BLaER1 (cell line): ENCODE results near the gene CHRD.

ENCODE experiments used
- H3K27ac ChIP-seq: shearing (Covaris generic); formaldehyde crosslinking; 2 replicates; pipeline ENCODE4 v1.8.1; 2022
- H3K27me3 ChIP-seq: shearing (Covaris generic); formaldehyde crosslinking; 2 replicates; pipeline ENCODE4 v1.8.1; 2022
- H3K36me3 ChIP-seq: shearing (Covaris generic); formaldehyde crosslinking; 2 replicates; pipeline ENCODE4 v1.8.1; 2022
- H3K4me1 ChIP-seq: shearing (Covaris generic); formaldehyde crosslinking; 2 replicates; pipeline ENCODE4 v1.8.1; 2022
- H3K4me2 ChIP-seq: shearing (Covaris generic); formaldehyde crosslinking; 2 replicates; pipeline ENCODE4 v1.8.1; 2022
- H3K4me3 ChIP-seq: shearing (Covaris generic); formaldehyde crosslinking; 2 replicates; pipeline ENCODE4 v1.8.1; 2022
- H3K9ac ChIP-seq: shearing (Covaris generic); formaldehyde crosslinking; 2 replicates; pipeline ENCODE4 v1.8.1; 2022
- H3K9me3 ChIP-seq: shearing (Covaris generic); formaldehyde crosslinking; 2 replicates; pipeline ENCODE4 v1.8.1; 2022
- H4K20me1 ChIP-seq: shearing (Covaris generic); formaldehyde crosslinking; 2 replicates; pipeline ENCODE4 v1.8.1; 2022
- Cebpa-rat ChIP-seq: shearing (Covaris generic); IDR thresholded peaks from 2 replicates; pipeline ENCODE4 v1.8.1; 2022

CHRD gene

DNA sequence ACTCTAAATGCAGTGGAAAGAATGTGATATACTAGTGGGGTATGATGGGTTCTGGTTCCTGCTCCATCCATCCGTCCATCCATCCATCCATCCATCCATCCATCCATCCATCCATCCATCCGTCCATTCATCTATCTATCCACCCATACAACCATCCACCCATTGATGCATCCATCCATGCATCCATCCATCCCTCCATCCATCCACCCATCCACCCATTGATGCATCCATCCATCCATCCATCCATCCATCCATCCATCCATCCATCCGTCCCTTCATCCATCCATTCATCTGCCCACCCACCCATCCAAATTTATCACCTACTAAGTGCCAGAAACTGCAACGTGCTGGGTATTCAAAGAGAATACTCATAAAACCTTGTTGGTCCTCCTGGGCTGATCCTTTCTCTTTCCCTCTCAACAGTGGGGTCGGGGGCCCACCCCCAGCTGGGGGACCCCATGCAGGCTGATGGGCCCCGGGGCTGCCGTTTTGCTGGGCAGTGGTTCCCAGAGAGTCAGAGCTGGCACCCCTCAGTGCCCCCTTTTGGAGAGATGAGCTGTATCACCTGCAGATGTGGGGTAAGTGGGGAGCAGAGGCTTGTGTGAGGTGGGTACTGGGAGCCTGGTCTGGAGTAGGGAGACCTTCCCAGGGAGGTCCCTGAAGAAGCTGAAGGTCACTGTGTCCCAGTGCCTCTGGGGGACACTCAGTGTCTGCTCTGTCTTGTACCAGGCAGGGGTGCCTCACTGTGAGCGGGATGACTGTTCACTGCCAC lies 8.5 kb downstream of the CHRD start:
- Histone ChIP-seq H3K4me1 (no peaks in the 10 kb centered on the region), H3K9ac (no peak overlapping the region), H4K20me1 (no peaks in the 10 kb centered on the region), H3K27me3 (peaks cover 2% of the 10 kb centered on the region), H3K4me3 (no peak overlapping the region), H3K9me3 (no peaks in the 10 kb centered on the region), H3K27ac (no peak overlapping the region), H3K4me2 (no peak overlapping the region), H3K36me3 (no peaks in the 10 kb centered on the region)
- TF ChIP-seq Cebpa-rat: no peak

DNA sequence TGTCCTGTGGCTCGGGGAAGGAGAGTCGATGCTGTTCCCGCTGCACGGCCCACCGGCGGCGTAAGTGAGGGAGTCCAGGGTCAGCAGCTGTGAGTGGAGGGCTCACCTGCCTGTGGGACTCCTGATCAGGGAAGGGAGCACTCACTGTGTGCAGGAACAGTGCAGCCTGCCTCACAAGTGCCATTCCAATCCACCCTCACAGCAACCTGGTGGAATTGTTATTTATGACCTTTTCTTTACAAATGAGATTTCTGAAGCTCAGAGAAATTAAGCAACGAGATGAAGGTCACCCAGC lies 9.0 kb downstream of the CHRD start:
- H3K4me2 ChIP-seq: no peak overlapping the region
- H3K27ac ChIP-seq: no peak overlapping the region
- H4K20me1 ChIP-seq: no peaks in the 10 kb centered on the region
- no peaks in the 10 kb centered on the region for H3K36me3 ChIP-seq
- TF ChIP-seq Cebpa-rat: no peak
- no peaks in the 10 kb centered on the region for H3K9me3 ChIP-seq
- H3K4me1 ChIP-seq: no peaks in the 10 kb centered on the region
- no peaks in the 10 kb centered on the region; the same call in 1 of the 2 replicates for H3K27me3 ChIP-seq
- no peak overlapping the region for H3K4me3 ChIP-seq
- no peak overlapping the region for H3K9ac ChIP-seq

DNA sequence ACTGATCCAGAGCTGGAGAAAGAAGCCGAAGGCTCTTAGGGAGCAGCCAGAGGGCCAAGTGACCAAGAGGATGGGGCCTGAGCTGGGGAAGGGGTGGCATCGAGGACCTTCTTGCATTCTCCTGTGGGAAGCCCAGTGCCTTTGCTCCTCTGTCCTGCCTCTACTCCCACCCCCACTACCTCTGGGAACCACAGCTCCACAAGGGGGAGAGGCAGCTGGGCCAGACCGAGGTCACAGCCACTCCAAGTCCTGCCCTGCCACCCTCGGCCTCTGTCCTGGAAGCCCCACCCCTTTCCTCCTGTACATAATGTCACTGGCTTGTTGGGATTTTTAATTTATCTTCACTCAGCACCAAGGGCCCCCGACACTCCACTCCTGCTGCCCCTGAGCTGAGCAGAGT lies 9.5 kb downstream of the CHRD start:
- H3K27ac ChIP-seq: no peak overlapping the region
- no peaks in the 10 kb centered on the region; the same call in 1 of the 2 replicates for H3K27me3 ChIP-seq
- no peaks in the 10 kb centered on the region for H3K36me3 ChIP-seq
- no peaks in the 10 kb centered on the region for H3K9me3 ChIP-seq
- no peaks in the 10 kb centered on the region for H4K20me1 ChIP-seq
- H3K4me2 ChIP-seq: no peak overlapping the region
- H3K9ac ChIP-seq: no peak overlapping the region
- no peak for TF ChIP-seq Cebpa-rat
- no peaks in the 10 kb centered on the region for H3K4me1 ChIP-seq
- no peak overlapping the region for H3K4me3 ChIP-seq

DNA sequence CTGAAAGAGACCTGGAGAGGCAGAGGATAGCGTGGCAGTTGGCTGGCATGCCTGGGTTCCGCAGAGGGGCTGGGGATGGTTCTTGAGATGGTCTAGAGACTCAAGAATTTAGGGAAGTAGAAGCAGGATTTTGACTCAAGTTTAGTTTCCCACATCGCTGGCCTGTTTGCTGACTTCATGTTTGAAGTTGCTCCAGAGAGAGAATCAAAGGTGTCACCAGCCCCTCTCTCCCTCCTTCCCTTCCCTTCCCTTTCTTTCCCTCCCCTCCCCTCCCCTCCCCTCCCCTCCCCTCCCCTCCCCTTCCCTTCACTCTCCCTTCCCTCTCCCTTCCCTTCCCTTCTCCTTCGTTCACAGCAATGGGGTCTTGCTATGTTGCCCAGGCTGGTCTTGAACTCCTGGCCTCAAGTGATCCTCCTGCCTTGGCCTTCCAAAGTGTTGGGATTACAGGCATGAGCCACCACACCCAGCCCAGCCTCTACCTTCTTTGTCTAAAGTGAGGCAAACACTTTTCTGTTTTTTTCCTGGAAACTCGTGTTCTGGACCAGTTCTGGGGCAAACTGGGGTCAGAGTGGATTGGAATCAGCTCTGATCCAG lies 10.2 kb downstream of the CHRD start:
- H3K9ac ChIP-seq: no peak overlapping the region
- no peaks in the 10 kb centered on the region for H3K9me3 ChIP-seq
- no peaks in the 10 kb centered on the region for H3K27me3 ChIP-seq
- H3K4me1 ChIP-seq: no peaks in the 10 kb centered on the region
- H4K20me1 ChIP-seq: no peaks in the 10 kb centered on the region
- no peaks in the 10 kb centered on the region for H3K36me3 ChIP-seq
- H3K27ac ChIP-seq: no peak overlapping the region
- H3K4me2 ChIP-seq: no peak overlapping the region
- no peak for TF ChIP-seq Cebpa-rat
- no peak overlapping the region for H3K4me3 ChIP-seq

DNA sequence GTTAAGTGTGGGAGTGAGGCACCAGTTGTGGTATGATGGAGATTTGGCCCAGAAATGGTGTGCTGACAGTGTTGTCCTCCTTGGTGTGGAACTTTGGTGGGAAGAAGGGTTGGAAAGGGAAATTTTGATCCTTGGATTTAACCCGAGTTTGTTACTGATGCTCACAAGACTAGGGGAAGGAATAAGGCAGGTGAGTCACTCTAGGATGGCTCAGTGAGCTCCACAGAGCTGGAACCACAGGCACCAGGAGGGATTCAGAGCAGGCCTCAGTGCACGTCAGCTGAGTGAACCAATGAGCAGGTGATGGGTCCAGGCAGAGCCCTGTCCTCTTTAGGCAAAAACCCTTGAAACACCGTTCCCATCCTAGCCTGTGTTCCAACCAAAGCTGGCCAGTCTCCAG lies 11.4 kb downstream of the CHRD start:
- Histone ChIP-seq H3K4me1 (no peaks in the 10 kb centered on the region), H3K4me3 (no peak overlapping the region), H3K4me2 (no peak overlapping the region), H3K9ac (no peak overlapping the region), H3K27me3 (no peaks in the 10 kb centered on the region), H3K9me3 (no peaks in the 10 kb centered on the region), H3K36me3 (no peaks in the 10 kb centered on the region), H4K20me1 (no peaks in the 10 kb centered on the region), H3K27ac (no peak overlapping the region)
- no peak for TF ChIP-seq Cebpa-rat

DNA sequence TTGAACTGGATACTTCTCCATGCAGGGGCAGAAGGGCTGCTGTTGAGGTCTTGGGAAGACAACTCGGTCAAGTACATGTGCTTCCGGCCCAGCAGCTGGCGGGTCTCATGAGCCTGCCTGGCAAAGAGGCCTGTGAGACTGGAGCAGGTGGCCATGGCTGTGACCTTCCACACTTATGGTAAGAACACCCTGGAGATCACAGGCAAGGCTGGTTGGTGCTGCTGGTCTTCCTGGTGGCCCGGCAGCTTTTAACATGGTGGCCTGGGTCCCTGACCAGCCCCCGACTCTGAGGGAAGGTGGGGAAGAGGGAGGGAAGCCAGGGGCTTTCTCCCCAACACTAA lies 15.4 kb downstream of the CHRD start:
- no peak overlapping the region for H3K27ac ChIP-seq
- no peaks in the 10 kb centered on the region for H3K9me3 ChIP-seq
- H3K27me3 ChIP-seq: no peaks in the 10 kb centered on the region
- H3K4me3 ChIP-seq: no peak overlapping the region
- no peak overlapping the region for H3K4me2 ChIP-seq
- no peak for TF ChIP-seq Cebpa-rat
- no peaks in the 10 kb centered on the region for H4K20me1 ChIP-seq
- H3K36me3 ChIP-seq: no peaks in the 10 kb centered on the region
- no peaks in the 10 kb centered on the region for H3K4me1 ChIP-seq
- no peak overlapping the region for H3K9ac ChIP-seq

DNA sequence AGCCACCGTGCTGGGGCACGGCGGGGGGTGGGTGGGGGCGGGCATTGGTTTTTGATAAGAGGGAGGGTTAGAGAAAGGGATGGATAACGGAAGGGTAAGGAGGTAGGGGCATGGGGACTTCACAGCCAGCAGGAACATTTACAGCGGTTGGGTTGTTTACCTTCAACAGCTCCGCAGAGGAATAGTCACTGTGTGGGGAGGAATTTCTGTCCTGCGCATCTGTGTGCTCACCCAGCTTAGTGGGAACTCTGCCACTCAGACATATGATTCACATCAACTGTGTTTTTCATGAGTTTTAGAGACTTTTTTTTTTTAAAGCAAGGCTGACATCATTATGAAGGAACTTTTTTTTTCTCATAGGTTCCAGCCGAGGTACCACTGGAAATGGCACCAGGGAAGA lies 19.6 kb downstream of the CHRD start:
- H3K9me3 ChIP-seq: no peaks in the 10 kb centered on the region
- H3K4me2 ChIP-seq: no peak overlapping the region
- H3K27me3 ChIP-seq: no peaks in the 10 kb centered on the region
- TF ChIP-seq Cebpa-rat: no peak
- no peaks in the 10 kb centered on the region for H3K4me1 ChIP-seq
- H3K36me3 ChIP-seq: no peaks in the 10 kb centered on the region
- H4K20me1 ChIP-seq: no peaks in the 10 kb centered on the region
- H3K27ac ChIP-seq: no peak overlapping the region
- H3K4me3 ChIP-seq: no peak overlapping the region
- no peak overlapping the region for H3K9ac ChIP-seq

DNA sequence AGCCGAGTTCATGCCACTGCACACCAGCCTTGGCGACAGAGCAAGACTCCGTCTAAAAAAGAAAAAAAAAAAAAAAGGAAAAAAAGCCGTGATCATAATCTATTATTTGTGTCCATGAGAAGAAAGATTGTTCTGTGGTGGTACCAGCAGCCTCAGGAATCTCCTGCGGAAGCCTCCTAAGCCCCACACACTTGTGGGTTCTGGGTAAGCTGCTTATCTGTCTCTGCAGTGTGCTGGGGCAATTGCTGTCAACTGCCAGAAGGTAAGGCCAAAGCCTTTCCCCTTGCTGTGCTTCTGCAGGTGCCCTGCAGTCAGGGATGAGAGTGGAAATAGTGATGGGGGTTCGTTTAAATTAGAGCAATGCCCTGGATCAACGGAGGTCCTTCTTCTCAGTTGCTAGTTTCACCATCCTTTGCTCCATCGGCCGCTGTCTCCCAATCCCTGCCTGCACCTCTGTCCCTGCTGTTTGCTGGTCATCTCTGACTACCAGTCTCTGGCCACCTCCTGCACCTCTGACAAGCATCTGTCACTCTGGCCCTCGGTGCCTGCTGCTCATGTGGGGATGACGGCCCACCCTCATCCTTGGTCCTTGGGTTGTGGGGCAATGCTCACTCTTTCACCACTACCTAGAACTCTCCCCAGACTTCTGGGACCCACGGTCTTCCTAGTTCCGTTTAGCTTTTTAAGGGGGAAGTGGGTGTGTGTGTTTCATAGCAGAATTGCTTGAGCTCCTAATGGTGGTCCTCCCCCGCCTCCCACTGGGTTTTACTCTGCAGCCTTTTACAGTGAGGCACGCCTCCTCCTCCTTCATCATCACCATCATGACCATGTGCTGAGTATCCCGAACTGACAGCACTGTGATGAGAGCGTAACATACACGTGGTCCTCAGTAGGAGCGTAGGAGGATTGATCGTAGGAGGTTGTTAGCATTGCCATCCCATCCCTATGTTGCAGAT lies 25.5 kb downstream of the CHRD start:
- Histone ChIP-seq H3K36me3 (no peaks in the 10 kb centered on the region), H3K4me3 (no peak overlapping the region), H3K4me2 (no peak overlapping the region), H3K9ac (no peak overlapping the region), H3K4me1 (no peaks in the 10 kb centered on the region), H3K27me3 (no peaks in the 10 kb centered on the region), H3K27ac (no peak overlapping the region), H3K9me3 (no peaks in the 10 kb centered on the region), H4K20me1 (no peaks in the 10 kb centered on the region)
- TF ChIP-seq Cebpa-rat: no peak

DNA sequence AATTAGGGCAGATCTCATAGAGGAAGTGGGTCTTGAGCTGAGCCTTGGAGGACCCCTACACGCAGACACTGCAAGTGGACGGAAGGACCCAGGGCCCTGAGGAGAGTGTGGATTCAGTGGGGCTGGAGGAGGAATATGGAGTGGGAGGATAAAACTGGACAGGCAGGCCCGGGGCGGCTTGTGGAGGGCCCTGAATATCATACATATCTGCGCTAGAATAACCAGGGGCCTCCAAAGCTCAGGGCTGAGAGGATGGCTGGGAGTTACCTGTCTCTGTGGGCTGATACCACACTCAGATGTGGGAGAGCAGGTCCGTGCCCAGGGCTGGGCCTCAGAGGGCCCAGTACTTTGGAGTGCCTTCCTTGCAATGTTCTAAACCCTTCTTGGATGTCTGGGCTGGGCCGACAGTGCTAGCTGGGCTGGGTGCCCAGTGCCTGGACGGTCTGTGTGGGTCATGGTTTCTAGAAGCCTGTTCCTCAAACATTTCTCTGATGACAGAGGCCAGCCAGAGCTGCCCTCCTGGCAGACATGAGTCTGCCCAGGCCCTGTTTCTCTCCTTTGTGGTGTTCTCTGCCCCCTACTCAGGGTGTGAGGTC lies 29.6 kb downstream of the CHRD start:
- Histone ChIP-seq H3K27ac (no peak overlapping the region), H3K36me3 (no peaks in the 10 kb centered on the region), H3K4me1 (no peaks in the 10 kb centered on the region), H4K20me1 (no peaks in the 10 kb centered on the region), H3K9ac (no peak overlapping the region), H3K4me2 (no peak overlapping the region), H3K27me3 (no peaks in the 10 kb centered on the region), H3K4me3 (no peak overlapping the region), H3K9me3 (no peaks in the 10 kb centered on the region)
- no peak for TF ChIP-seq Cebpa-rat
